MG63 (cell line): ENCODE measurements around the gene MKNK1. TPM values are rescaled to one million over a fixed set of nuclear protein-coding genes. Genes with fewer than 3 reads are reported as not detected.
A peak's percentile ranks its signal among the peaks of the same experiment; 100 is the strongest.

ENCODE experiments used
- DNase-seq: peaks from one replicate; pipeline ENCODE4 v3.0.0-alpha.2; 2020
- H3K27me3 ChIP-seq: fragments of 250-450 bp; sonication (Bioruptor Pico); 2 replicates; pipeline ENCODE4 v1.5.1; 2020; ENCODE audit warnings: mild to moderate bottlenecking, moderate library complexity
- H3K36me3 ChIP-seq: fragments of 250-450 bp; sonication (Bioruptor Pico); 2 replicates; pipeline ENCODE4 v1.5.1; 2020; ENCODE audit warnings: mild to moderate bottlenecking, moderate library complexity
- H3K4me3 ChIP-seq: fragments of 250-450 bp; sonication (Bioruptor Pico); 2 replicates; pipeline ENCODE4 v1.5.1; 2020; ENCODE audit warnings: mild to moderate bottlenecking, moderate library complexity
- H3K9me3 ChIP-seq: fragments of 250-450 bp; sonication (Bioruptor Pico); 2 replicates; pipeline ENCODE4 v1.5.1; 2020; ENCODE audit warnings: mild to moderate bottlenecking, moderate library complexity
- total RNA-seq: library from RNA; depleted of rRNA; stranded (reverse); fragments of >200 nt; shearing (Covaris generic); gene quantifications from 2 replicates; pipeline ENCODE4 v1.2.3, GENCODE V29; 2014; ENCODE audit warnings: low replicate concordance

MKNK1 gene
- total RNA-seq, 1 experiment from 2014 or later, result 16.4 TPM

- Histone ChIP-seq H3K27me3 (no peaks in the 10 kb centered on the region), H3K36me3 (no peaks in the 10 kb centered on the region; the same call in 1 of the 2 replicates)
- DNase-seq, result no peak
These were observed 3.5 kb upstream of the MKNK1 start for GRCh38 chr1:46607345-46608130.

GRCh38 chr1:46606255-46606965 is 2.3 kb upstream of the MKNK1 start:
- H3K27me3 ChIP-seq, result no peaks in the 10 kb centered on the region
- DNase-seq, result no peak
- H3K9me3 ChIP-seq, result no peaks in the 10 kb centered on the region
- no peak overlapping the region for H3K4me3 ChIP-seq
- no peaks in the 10 kb centered on the region; the same call in 1 of the 2 replicates for H3K36me3 ChIP-seq

More at GRCh38 chr1:46607345-46608130, 3.5 kb upstream of the MKNK1 start:
- H3K4me3 ChIP-seq, result no peak overlapping the region
- H3K9me3 ChIP-seq, result no peaks in the 10 kb centered on the region

- DNase-seq, result no peak
- H3K4me3 ChIP-seq, result no peak overlapping the region
These were observed 1.2 kb upstream of the MKNK1 start for GRCh38 chr1:46605232-46605631.

DNA sequence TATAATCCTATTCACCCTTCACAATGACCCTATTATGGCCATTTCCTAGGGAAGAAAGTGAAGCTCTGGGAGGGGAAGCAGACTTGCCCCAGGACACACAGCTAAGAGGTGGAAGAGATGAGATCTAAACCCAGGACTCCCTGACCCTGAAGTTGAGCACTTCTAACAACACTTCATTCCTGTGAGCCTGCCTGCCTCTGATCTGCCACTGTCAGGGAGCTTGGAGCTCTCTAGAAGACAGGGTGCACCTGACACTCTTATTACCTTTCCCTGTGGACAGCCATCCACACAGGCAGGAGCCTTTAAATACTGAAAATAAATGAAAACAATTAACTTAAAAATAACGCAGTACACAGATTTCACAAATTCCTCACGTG is 599 bp downstream of the MKNK1 start:
- Histone ChIP-seq H3K27me3 (no peaks in the 10 kb centered on the region), H3K36me3 (no peaks in the 10 kb centered on the region; the same call in 1 of the 2 replicates), H3K9me3 (no peaks in the 10 kb centered on the region), H3K4me3 (peak overlapping the region; percentile 80)
- DNase-seq, result no peak

More at GRCh38 chr1:46605232-46605631, 1.2 kb upstream of the MKNK1 start:
- no peaks in the 10 kb centered on the region; the same call in 1 of the 2 replicates for H3K36me3 ChIP-seq
- H3K27me3 ChIP-seq, result no peaks in the 10 kb centered on the region
- H3K9me3 ChIP-seq, result no peaks in the 10 kb centered on the region

DNA sequence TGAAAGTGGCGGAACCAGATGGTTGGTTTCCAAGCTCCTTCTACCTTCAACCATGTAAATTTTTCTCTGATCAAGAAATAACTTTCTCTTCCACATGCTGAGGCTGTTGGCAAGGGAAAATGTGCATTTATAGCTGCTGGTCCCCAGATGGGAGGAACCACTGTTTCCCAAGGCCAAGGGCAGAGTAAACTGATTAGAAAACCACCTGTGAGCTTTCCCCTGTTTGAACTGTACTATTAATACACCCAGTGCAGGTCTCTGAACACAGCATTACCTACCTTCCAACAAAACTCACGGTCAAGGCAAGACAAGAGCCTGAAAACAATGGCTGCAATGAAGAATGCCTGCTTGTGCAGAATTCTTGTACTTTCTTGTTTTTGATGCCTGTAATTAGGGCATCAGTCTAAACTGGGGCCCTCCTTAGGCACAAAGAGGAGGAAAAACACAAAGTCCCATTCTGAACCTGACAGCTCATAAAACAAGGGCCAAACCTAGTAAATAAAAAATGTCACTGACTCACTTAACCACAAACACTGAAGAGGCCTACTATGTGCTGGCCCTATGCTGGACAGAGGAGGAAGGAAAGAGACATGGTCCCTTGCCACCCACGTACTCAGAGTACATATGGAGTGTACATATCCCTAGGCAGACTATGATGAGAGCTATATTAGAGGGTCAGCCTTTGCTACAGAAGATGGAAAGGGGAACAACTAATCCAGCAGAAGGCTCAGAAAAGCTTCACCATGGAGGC is 2.6 kb downstream of the MKNK1 start:
- Histone ChIP-seq H3K36me3 (no peaks in the 10 kb centered on the region), H3K4me3 (no peak overlapping the region), H3K27me3 (no peaks in the 10 kb centered on the region), H3K9me3 (no peaks in the 10 kb centered on the region)
- no peak for DNase-seq

GRCh38 chr1:46599059-46599970 is 4.8 kb downstream of the MKNK1 start:
- H3K36me3 ChIP-seq, result no peaks in the 10 kb centered on the region

DNA sequence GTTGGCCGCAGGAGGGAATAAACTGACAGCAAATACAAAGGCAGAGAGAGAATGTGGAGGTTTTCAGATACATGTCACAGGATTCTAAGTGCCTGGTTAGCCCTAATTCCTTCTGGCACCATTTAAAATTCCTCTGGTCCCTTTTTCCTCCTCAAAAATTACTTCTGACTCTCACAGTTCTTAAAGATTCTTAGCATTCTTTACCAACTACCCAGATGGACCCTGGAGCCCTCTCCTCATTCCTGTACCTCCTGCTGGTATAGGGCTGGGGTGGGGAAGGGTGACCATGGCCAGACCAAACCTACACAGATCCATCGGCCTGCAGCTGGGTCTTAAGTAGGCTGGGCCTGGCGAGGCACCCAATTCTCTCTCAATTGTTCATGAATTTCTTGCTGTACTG is 7.2 kb downstream of the MKNK1 start:
- Histone ChIP-seq H3K27me3 (no peaks in the 10 kb centered on the region), H3K4me3 (no peak overlapping the region), H3K9me3 (no peaks in the 10 kb centered on the region), H3K36me3 (no peaks in the 10 kb centered on the region)
- no peak for DNase-seq

More at GRCh38 chr1:46599059-46599970, 4.8 kb downstream of the MKNK1 start:
- no peak for DNase-seq
- Histone ChIP-seq H3K4me3 (no peak overlapping the region), H3K9me3 (no peaks in the 10 kb centered on the region), H3K27me3 (no peaks in the 10 kb centered on the region)

DNA sequence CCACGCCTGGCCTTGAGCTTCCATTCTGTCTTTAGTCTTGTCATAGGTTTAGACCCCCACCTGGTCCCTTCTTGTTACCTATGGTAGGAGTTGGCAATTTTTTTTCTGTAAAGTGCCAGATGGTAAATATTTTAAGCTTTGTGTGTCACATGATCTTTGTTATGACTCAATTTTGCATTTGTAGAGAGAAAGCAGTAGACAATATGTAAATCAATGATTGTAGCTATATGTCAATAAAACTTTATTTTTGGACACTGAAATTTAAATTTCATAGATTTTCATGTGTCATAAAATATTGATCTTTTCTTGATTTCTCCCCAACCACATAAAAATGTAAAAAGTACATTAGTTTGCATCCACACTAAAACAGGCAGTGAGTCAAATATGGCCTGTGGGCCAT is 8.0 kb downstream of the MKNK1 start:
- H3K9me3 ChIP-seq, result no peaks in the 10 kb centered on the region
- no peaks in the 10 kb centered on the region for H3K27me3 ChIP-seq
- H3K4me3 ChIP-seq, result no peak overlapping the region
- DNase-seq, result no peak
- no peaks in the 10 kb centered on the region for H3K36me3 ChIP-seq

- DNase-seq, result no peak
- H3K36me3 ChIP-seq, result no peaks in the 10 kb centered on the region
- H3K9me3 ChIP-seq, result no peaks in the 10 kb centered on the region
- no peaks in the 10 kb centered on the region for H3K27me3 ChIP-seq
- H3K4me3 ChIP-seq, result no peak overlapping the region
These were observed 8.9 kb downstream of the MKNK1 start for GRCh38 chr1:46595127-46595526.

DNA sequence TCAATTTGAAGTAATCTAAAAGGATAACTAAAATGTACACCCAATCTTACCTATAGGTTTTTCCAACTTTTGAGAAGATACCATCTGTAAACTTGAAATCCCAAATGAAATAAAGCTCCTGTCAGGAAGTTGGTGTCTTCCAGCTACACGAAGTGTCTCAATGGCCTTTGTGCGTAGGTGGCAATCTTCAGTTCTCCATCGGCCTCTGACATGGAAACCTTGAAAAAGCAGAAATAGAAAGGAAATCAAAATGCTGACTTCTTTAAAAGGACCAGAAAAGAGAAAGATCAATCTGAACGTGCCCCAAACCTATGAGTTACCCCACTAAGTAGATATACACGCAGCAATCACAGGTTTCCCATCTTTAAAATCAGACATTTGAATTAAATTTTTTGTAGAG is 10.0 kb downstream of the MKNK1 start:
- Histone ChIP-seq H3K36me3 (no peaks in the 10 kb centered on the region), H3K9me3 (no peaks in the 10 kb centered on the region), H3K27me3 (no peaks in the 10 kb centered on the region), H3K4me3 (no peak overlapping the region)
- DNase-seq, result no peak

- Histone ChIP-seq H3K4me3 (no peak overlapping the region), H3K36me3 (no peaks in the 10 kb centered on the region), H3K9me3 (no peaks in the 10 kb centered on the region), H3K27me3 (no peaks in the 10 kb centered on the region)
- no peak for DNase-seq
These were observed 11.2 kb downstream of the MKNK1 start for GRCh38 chr1:46592823-46593222.

- Histone ChIP-seq H3K36me3 (no peaks in the 10 kb centered on the region), H3K27me3 (no peaks in the 10 kb centered on the region), H3K4me3 (no peak overlapping the region), H3K9me3 (no peaks in the 10 kb centered on the region)
- no peak for DNase-seq
These were observed 14.5 kb downstream of the MKNK1 start for GRCh38 chr1:46589529-46589928.

GRCh38 chr1:46587069-46587468 is 17.0 kb downstream of the MKNK1 start:
- no peaks in the 10 kb centered on the region for H3K9me3 ChIP-seq
- H3K27me3 ChIP-seq, result no peaks in the 10 kb centered on the region
- DNase-seq, result no peak
- H3K4me3 ChIP-seq, result no peak overlapping the region
- no peaks in the 10 kb centered on the region for H3K36me3 ChIP-seq

DNA sequence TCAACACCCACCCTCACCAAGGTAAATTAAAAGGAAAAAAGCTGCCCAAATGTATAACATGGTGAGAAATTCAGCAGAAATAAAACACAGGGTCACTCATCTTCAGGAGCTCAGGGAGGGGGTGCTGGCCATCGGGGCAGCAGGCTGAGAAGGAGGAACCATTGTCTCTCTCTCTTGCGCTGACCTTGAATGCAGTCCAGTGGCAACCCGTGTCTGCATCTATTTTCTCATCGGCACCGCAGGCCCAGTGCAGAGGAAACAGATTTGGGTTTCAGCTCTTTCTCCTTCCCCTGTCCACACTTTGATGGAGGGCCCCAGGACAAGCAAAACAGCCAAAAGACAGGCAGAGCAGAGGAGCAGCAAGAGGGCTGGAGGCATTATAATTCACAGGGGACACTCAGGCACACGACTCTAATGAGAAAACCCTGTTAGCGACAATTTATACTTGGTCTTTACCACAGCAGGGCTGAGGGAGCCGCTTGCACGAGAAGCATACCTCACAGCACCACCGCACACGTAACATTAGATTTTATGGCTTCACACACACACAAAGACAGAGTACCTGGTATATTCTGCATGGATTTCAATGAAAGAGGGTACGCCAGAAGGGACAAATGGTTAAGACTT is 18.6 kb downstream of the MKNK1 start:
- Histone ChIP-seq H3K9me3 (no peaks in the 10 kb centered on the region), H3K27me3 (no peaks in the 10 kb centered on the region), H3K4me3 (no peak overlapping the region), H3K36me3 (peaks cover 3% of the 10 kb centered on the region; the same call in 1 of the 2 replicates)
- DNase-seq, result no peak

DNA sequence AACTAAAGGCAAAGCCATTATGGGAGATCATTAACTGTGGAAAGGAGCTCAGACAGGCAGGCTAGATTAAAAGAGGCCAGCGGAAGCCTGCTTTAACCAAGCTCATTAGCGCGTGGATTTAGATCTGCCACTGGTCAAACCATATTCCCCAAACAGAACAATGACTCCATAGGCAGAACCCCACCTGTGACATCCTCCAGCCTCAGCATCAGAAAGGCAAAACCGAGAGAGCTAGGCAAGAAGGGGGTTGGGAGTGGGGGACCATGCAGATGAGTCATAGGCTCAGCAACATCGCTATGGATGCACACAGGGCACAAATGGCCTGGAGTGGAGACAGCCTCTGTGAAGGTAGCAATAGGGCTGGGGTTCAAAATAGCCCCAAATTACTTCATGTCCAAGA is 20.6 kb downstream of the MKNK1 start:
- no peak overlapping the region for H3K4me3 ChIP-seq
- H3K36me3 ChIP-seq, result peaks cover 4% of the 10 kb centered on the region; the same call in 1 of the 2 replicates
- no peaks in the 10 kb centered on the region for H3K27me3 ChIP-seq
- DNase-seq, result no peak
- H3K9me3 ChIP-seq, result no peaks in the 10 kb centered on the region

- Histone ChIP-seq H3K9me3 (no peaks in the 10 kb centered on the region), H3K36me3 (peaks cover 4% of the 10 kb centered on the region; the same call in 1 of the 2 replicates), H3K4me3 (no peak overlapping the region), H3K27me3 (no peaks in the 10 kb centered on the region)
- DNase-seq, result no peak
These were observed 21.1 kb downstream of the MKNK1 start for GRCh38 chr1:46582972-46583371.
